Neural progenitor cell (in vitro differentiated cells): ENCODE measurements around the gene PRUNE2. TPM values are rescaled to one million over a fixed set of nuclear protein-coding genes. Genes with fewer than 3 reads are reported as not detected.

Experiments used
- DNase-seq: peaks from one replicate; pipeline ENCODE4 v3.0.0-alpha.2; 2016; ENCODE audit warnings: low spot score
- H2AFZ ChIP-seq: fragments of 200-600 bp; sonication (generic); replicated peaks from 2 replicates; pipeline ENCODE4 v1.6.1; 2016; ENCODE audit warnings: antibody characterized with exemption
- H3F3A ChIP-seq: fragments of 200-600 bp; sonication (generic); 2 replicates; pipeline ENCODE4 v1.6.1; 2016; ENCODE audit warnings: antibody characterized with exemption, low read depth
- H3K27ac ChIP-seq: fragments of 200-600 bp; sonication (generic); 2 replicates; pipeline ENCODE4 v1.5.1; 2016; ENCODE audit warnings: mild to moderate bottlenecking
- H3K27me3 ChIP-seq: fragments of 200-600 bp; sonication (generic); 2 replicates; pipeline ENCODE4 v1.6.1; 2016; ENCODE audit warnings: mild to moderate bottlenecking, moderate library complexity
- H3K36me3 ChIP-seq: fragments of 200-600 bp; sonication (generic); 2 replicates; pipeline ENCODE4 v1.5.1; 2016
- H3K4me1 ChIP-seq: fragments of 200-600 bp; sonication (generic); 2 replicates; pipeline ENCODE4 v1.6.1; 2016; ENCODE audit warnings: mixed run types
- H3K4me2 ChIP-seq: fragments of 200-600 bp; sonication (generic); 2 replicates; pipeline ENCODE4 v1.6.1; 2016
- H3K4me3 ChIP-seq: fragments of 200-600 bp; sonication (generic); 2 replicates; pipeline ENCODE4 v1.5.1; 2016
- H3K79me2 ChIP-seq: fragments of 200-600 bp; sonication (generic); 2 replicates; pipeline ENCODE4 v1.6.1; 2016; ENCODE audit warnings: low read depth
- H3K9ac ChIP-seq: fragments of 200-600 bp; sonication (generic); 2 replicates; pipeline ENCODE4 v1.6.1; 2016
- H3K9me3 ChIP-seq: fragments of 200-600 bp; sonication (generic); 2 replicates; pipeline ENCODE4 v1.5.1; 2016; ENCODE audit warnings: low read depth
- H4K20me1 ChIP-seq: fragments of 200-600 bp; sonication (generic); 2 replicates; pipeline ENCODE4 v1.6.1; 2016; ENCODE audit warnings: low read depth
- H3K27ac Mint-ChIP-seq: 3 replicates; pipeline ENCODE4 v1.8.0; 2021; ENCODE audit warnings: mixed read lengths
- H3K27me3 Mint-ChIP-seq: 2 replicates; pipeline ENCODE4 v1.8.0; 2022; ENCODE audit warnings: low read depth, mild to moderate bottlenecking, inconsistent platforms, moderate library complexity, mixed read lengths; ENCODE audit not compliant: insufficient read depth
- H3K36me3 Mint-ChIP-seq: 3 replicates; pipeline ENCODE4 v1.8.0; 2021; ENCODE audit warnings: mixed read lengths
- H3K4me1 Mint-ChIP-seq: 3 replicates; pipeline ENCODE4 v1.8.0; 2021; ENCODE audit warnings: mixed read lengths
- H3K4me3 Mint-ChIP-seq: 3 replicates; pipeline ENCODE4 v1.8.0; 2021; ENCODE audit warnings: mild to moderate bottlenecking, moderate library complexity, mixed read lengths
- H3K9me3 Mint-ChIP-seq: 3 replicates; pipeline ENCODE4 v1.8.0; 2020; ENCODE audit warnings: mixed read lengths
- CTCF ChIP-seq: fragments of 200-600 bp; sonication (generic); IDR thresholded peaks from 2 replicates; pipeline ENCODE4 v1.5.1; 2017; ENCODE audit warnings: antibody characterized with exemption, mild to moderate bottlenecking
- EZH2 ChIP-seq: fragments of 200-600 bp; sonication (generic); IDR thresholded peaks from 2 replicates; pipeline ENCODE4 v1.6.1; 2017; ENCODE audit warnings: antibody characterized with exemption, mild to moderate bottlenecking, moderate library complexity
- EZH2phosphoT487 ChIP-seq: fragments of 200-600 bp; sonication (generic); IDR thresholded peaks from 2 replicates; pipeline ENCODE4 v1.6.1; 2017; ENCODE audit warnings: antibody characterized with exemption
- total RNA-seq: library from RNA; depleted of rRNA; stranded (reverse); fragments of >200 nt; gene quantifications from 2 replicates; pipeline ENCODE4 v1.2.3, GENCODE V29; 2015; ENCODE audit warnings: low replicate concordance

PRUNE2 gene
- total RNA-seq, 1 donor from 2014 or later: 28.2 TPM

- H3K27ac Mint-ChIP-seq: no peak overlapping the region
- no peak for DNase-seq
- peaks cover 6% of the 10 kb centered on the region for H3K4me1 ChIP-seq
Measured at GRCh38 chr9:76891279-76891678, 14.6 kb downstream of the PRUNE2 start.

GRCh38 chr9:76887951-76888350, 18.0 kb downstream of the PRUNE2 start:
- no peaks in the 10 kb centered on the region for H4K20me1 ChIP-seq
- H3K79me2 ChIP-seq: no peaks in the 10 kb centered on the region
- H3K4me2 ChIP-seq: peak overlapping the region; percentile 35
- no peak overlapping the region for H3K9ac ChIP-seq
- Mint-ChIP-seq H3K4me3 (peak overlapping the region; percentile 5), H3K9me3 (peaks cover 12% of the 10 kb centered on the region), H3K36me3 (peaks cover 5% of the 10 kb centered on the region), H3K27me3 (peaks cover 4% of the 10 kb centered on the region), H3K27ac (peak overlapping the region; percentile 95), H3K4me1 (peaks cover 34% of the 10 kb centered on the region)
- H3F3A ChIP-seq: no peaks in the 10 kb centered on the region
- H3K9me3 ChIP-seq: no peaks in the 10 kb centered on the region
- no peak overlapping the region for H3K4me3 ChIP-seq
- TF ChIP-seq CTCF (no peak), EZH2phosphoT487 (no peak)
- H3K27me3 ChIP-seq: no peaks in the 10 kb centered on the region
- no peaks in the 10 kb centered on the region for H3K36me3 ChIP-seq
- no peak overlapping the region for H3K27ac ChIP-seq
- peaks cover 6% of the 10 kb centered on the region for H3K4me1 ChIP-seq
- peak overlapping the region; percentile 29 for H2AFZ ChIP-seq
- DNase-seq: no peak

More at GRCh38 chr9:76891279-76891678, 14.6 kb downstream of the PRUNE2 start:
- Histone ChIP-seq H3K9me3 (no peaks in the 10 kb centered on the region), H3K79me2 (no peaks in the 10 kb centered on the region), H3K4me3 (no peak overlapping the region), H3K9ac (no peak overlapping the region), H2AFZ (no peak overlapping the region), H3K36me3 (no peaks in the 10 kb centered on the region), H3K27ac (no peak overlapping the region), H3F3A (no peaks in the 10 kb centered on the region), H4K20me1 (no peaks in the 10 kb centered on the region), H3K4me2 (no peak overlapping the region), H3K27me3 (no peaks in the 10 kb centered on the region)
- no peak for TF ChIP-seq EZH2
- TF ChIP-seq EZH2phosphoT487: no peak
- TF ChIP-seq CTCF: no peak
- H3K4me3 Mint-ChIP-seq: no peak overlapping the region
- H3K36me3 Mint-ChIP-seq: peaks cover 5% of the 10 kb centered on the region
- H3K27me3 Mint-ChIP-seq: peaks cover 7% of the 10 kb centered on the region
- peaks cover 40% of the 10 kb centered on the region for H3K4me1 Mint-ChIP-seq
- peaks cover 12% of the 10 kb centered on the region for H3K9me3 Mint-ChIP-seq

- Histone ChIP-seq H3K4me2 (peak overlapping the region; percentile 35), H3K9me3 (no peaks in the 10 kb centered on the region), H4K20me1 (no peaks in the 10 kb centered on the region), H3K9ac (no peak overlapping the region), H3K36me3 (no peaks in the 10 kb centered on the region), H3K27me3 (no peaks in the 10 kb centered on the region), H3K4me1 (peaks cover 6% of the 10 kb centered on the region), H3K79me2 (no peaks in the 10 kb centered on the region), H3F3A (no peaks in the 10 kb centered on the region), H3K4me3 (no peak overlapping the region), H3K27ac (no peak overlapping the region), H2AFZ (peak overlapping the region; percentile 29)
- Mint-ChIP-seq H3K27me3 (peaks cover 4% of the 10 kb centered on the region), H3K9me3 (peaks cover 15% of the 10 kb centered on the region), H3K27ac (peak overlapping the region; percentile 95), H3K4me3 (no peak overlapping the region), H3K4me1 (peaks cover 33% of the 10 kb centered on the region), H3K36me3 (peaks cover 6% of the 10 kb centered on the region)
- no peak for TF ChIP-seq CTCF
- no peak for TF ChIP-seq EZH2
- TF ChIP-seq EZH2phosphoT487: no peak
- DNase-seq: no peak
Measured at GRCh38 chr9:76887003-76887821, 18.7 kb downstream of the PRUNE2 start.
